K562 (cell line): ENCODE data around the gene SERAC1. TPM values are rescaled to one million over a fixed set of nuclear protein-coding genes. Genes with fewer than 3 reads are reported as not detected.

Experiments used
- CREBBP ChIP-seq: IDR thresholded peaks from one replicate; pipeline ENCODE4 v1.6.1; 2012; ENCODE audit warnings: low read depth, mild to moderate bottlenecking, control low read depth, inconsistent platforms, low read length
- DDX20 ChIP-seq: fragments of 450-650 bp; IDR thresholded peaks from 2 replicates; pipeline ENCODE4 v1.6.1; 2016; ENCODE audit warnings: missing genetic modification characterization, low read depth, mild to moderate bottlenecking, missing compliant biosample characterization, moderate library complexity
- DEAF1 ChIP-seq: fragments of 450-650 bp; formaldehyde crosslinking; IDR thresholded peaks from 2 replicates; pipeline ENCODE4 v1.4.0; 2020; ENCODE audit warnings: mild to moderate bottlenecking, moderate library complexity
- DIDO1 ChIP-seq: fragments of 450-650 bp; IDR thresholded peaks from 2 replicates; pipeline ENCODE4 v1.6.1; 2016; ENCODE audit warnings: low read depth, missing biosample characterization, missing genetic modification characterization
- ESRRA ChIP-seq: fragments of 450-650 bp; IDR thresholded peaks from 2 replicates; pipeline ENCODE4 v1.6.1; 2014; ENCODE audit warnings: low read depth, mild to moderate bottlenecking, moderate library complexity, borderline replicate concordance
- FOXK2 ChIP-seq, 2 experiments: fragments of 450-650 bp; IDR thresholded peaks in 1 of 2; conservative IDR thresholded peaks in 1 of 2; 2 replicates each; pipeline ENCODE4 v1.6.1; 2016; ENCODE audit warnings: low read depth in 2 of 2, mild to moderate bottlenecking in 1 of 2
- LCOR ChIP-seq: sonication (generic); formaldehyde crosslinking; IDR thresholded peaks from 2 replicates; pipeline ENCODE4 v1.8.0; 2022; ENCODE audit warnings: mild to moderate bottlenecking, missing genetic modification reagents
- MBD2 ChIP-seq: sonication (generic); IDR thresholded peaks from 2 replicates; pipeline ENCODE4 v1.6.1; 2016; ENCODE audit warnings: low read depth, borderline replicate concordance
- MXD1 ChIP-seq: fragments of 250-450 bp; sonication (Bioruptor Pico); IDR thresholded peaks from 2 replicates; pipeline ENCODE4 v1.8.0; 2021; ENCODE audit warnings: borderline replicate concordance, mild to moderate bottlenecking, moderate library complexity; ENCODE audit not compliant: poor library complexity, severe bottlenecking
- RAD21 ChIP-seq, 2 experiments: fragments of 250-450 bp in 1 of 2; fragments of 450-650 bp in 1 of 2; sonication (Bioruptor Pico) in 1 of 2; formaldehyde crosslinking in 1 of 2; IDR thresholded peaks in 1 of 2; conservative IDR thresholded peaks in 1 of 2; 2 replicates each; pipeline versions ENCODE4 v1.4.0 to v1.8.0; 2020 to 2022; ENCODE audit warnings: mild to moderate bottlenecking in 2 of 2, moderate library complexity in 1 of 2
- RBBP5 ChIP-seq: fragments of 200-600 bp; sonication (generic); IDR thresholded peaks from 2 replicates; pipeline ENCODE4 v1.6.1; 2012; ENCODE audit warnings: borderline replicate concordance, mild to moderate bottlenecking, low read length, control low read depth, inconsistent platforms; ENCODE audit not compliant: insufficient read depth, poor library complexity, severe bottlenecking
- RBM34 ChIP-seq: fragments of 200-400 bp; formaldehyde crosslinking; IDR thresholded peaks from 2 replicates; pipeline ENCODE4 v1.6.1; 2018; ENCODE audit warnings: low read length, borderline replicate concordance; ENCODE audit not compliant: insufficient read depth
- RCOR1 ChIP-seq, 2 experiments: IDR thresholded peaks; 2 replicates each; pipeline ENCODE4 v1.6.1; 2012; ENCODE audit warnings: low read depth in 2 of 2, low read length in 2 of 2, borderline replicate concordance in 1 of 2, improper control_type of control experiment in 1 of 2
- SP2 ChIP-seq: IDR thresholded peaks from 2 replicates; pipeline ENCODE4 v1.6.1; 2011; ENCODE audit warnings: mild to moderate bottlenecking, low read depth, low read length, moderate library complexity; ENCODE audit not compliant: poor library complexity, severe bottlenecking; ENCODE audit errors: extremely low read depth
- TBP ChIP-seq: optimal IDR thresholded peaks from 2 replicates; pipeline ENCODE3; 2011; ENCODE audit warnings: low read depth, low read length, improper control_type of control experiment
- TCF3 ChIP-seq: sonication (generic); formaldehyde crosslinking; IDR thresholded peaks from 2 replicates; pipeline ENCODE4 v1.4.0; 2020; ENCODE audit warnings: mild to moderate bottlenecking, missing genetic modification reagents
- TFAM ChIP-seq: fragments of 250-450 bp; sonication (Bioruptor Pico); conservative IDR thresholded peaks from 2 replicates; pipeline ENCODE4 v1.5.0; 2021; ENCODE audit warnings: mild to moderate bottlenecking, moderate library complexity
- TOE1 ChIP-seq, 2 experiments: fragments of 450-650 bp in 1 of 2; sonication (generic) in 1 of 2; formaldehyde crosslinking in 1 of 2; IDR thresholded peaks; 2 replicates each; pipeline versions ENCODE4 v1.7.1 to v1.8.0; 2016 to 2022; ENCODE audit warnings: borderline replicate concordance in 2 of 2, mild to moderate bottlenecking in 2 of 2, antibody characterized with exemption in 1 of 2, inconsistent platforms in 1 of 2, low read depth in 1 of 2, missing genetic modification reagents in 1 of 2, moderate library complexity in 1 of 2
- ZBTB9 ChIP-seq: fragments of 450-650 bp; formaldehyde crosslinking; IDR thresholded peaks from 2 replicates; pipeline ENCODE4 v1.4.0; 2020; ENCODE audit warnings: mild to moderate bottlenecking, moderate library complexity
- ZNF197 ChIP-seq: fragments of 200-800 bp; sonication (Bioruptor generic); IDR thresholded peaks from 2 replicates; pipeline ENCODE4 v1.6.1; 2016; ENCODE audit warnings: low read depth, missing genetic modification characterization, missing compliant biosample characterization
- ZNF644 ChIP-seq: fragments of 200-800 bp; sonication (Bioruptor generic); IDR thresholded peaks from 2 replicates; pipeline ENCODE4 v1.6.1; 2016; ENCODE audit warnings: low read depth, missing genetic modification characterization, missing compliant biosample characterization
- ZNF655 ChIP-seq: fragments of 250-450 bp; sonication (Bioruptor Pico); IDR thresholded peaks from 2 replicates; pipeline ENCODE4 v1.5.0; 2021
- ZSCAN29 ChIP-seq: fragments of 450-650 bp; IDR thresholded peaks from 2 replicates; pipeline ENCODE4 v1.6.1; 2017
- polyA plus RNA-seq, 8 experiments: library from polyadenylated mRNA; depleted of rRNA in 4 of 8; stranded (reverse) in 5 of 8; unstranded in 3 of 8; fragments of >200 nt; fragmentation: Nextera tagmentation in 2 of 8; fragmentation: Illumina TruSeq in 1 of 8; extraction: Ambion mirVana in 2 of 8; extraction: Trizol in 1 of 8; gene quantifications; 2 replicates each; pipeline versions ENCODE4 v1.2.1 to v1.2.3, GENCODE V29; 2011 to 2014; ENCODE audit warnings: inconsistent platforms in 1 of 8, missing spikeins in 1 of 8
- total RNA-seq, 7 experiments: library from RNA; depleted of rRNA in 6 of 7; stranded (reverse); fragments of >200 nt in 6 of 7; fragmentation: Illumina TruSeq in 2 of 7; extraction: Trizol in 2 of 7; gene quantifications; 2 replicates each; pipeline versions ENCODE4 v1.2.1 to v1.2.3, GENCODE V29; 2011 to 2021; ENCODE audit warnings: low replicate concordance in 1 of 7

SERAC1 gene
- total and polyA plus RNA-seq, 9 of the 15 experiments (the other 6 are each of a cell fraction or from before 2014, with no cell fraction given): 1.8 to 6.2 (median 2.8) TPM

- TF ChIP-seq ZNF655 (CRISPR knock-in tag) (no peak), RBBP5 (no peak), ZNF197 (CRISPR knock-in tag) (no peak), RAD21 (CRISPR knock-in tag; conservative IDR thresholded peaks at IDR 0.05 in 1 of 2, IDR thresholded peaks at IDR 0.05 in 1 of 2) (peak; percentile 67 to 83), MBD2 (no peak), LCOR (CRISPR knock-in tag) (no peak), MXD1 (no peak), TCF3 (CRISPR knock-in tag) (no peak), DDX20 (tag) (no peak), ESRRA (no peak), ZSCAN29 (no peak), ZBTB9 (no peak), DIDO1 (no peak), TBP (no peak), TOE1 (IDR thresholded peaks at IDR 0.05; ENCODE audit: borderline replicate concordance) (no peak), TOE1 (CRISPR knock-in tag; IDR thresholded peaks at IDR 0.05; ENCODE audit: borderline replicate concordance, low read depth) (0 out of 2 replicates have a peak, but pooled peaks have one; percentile 52), FOXK2 (conservative IDR thresholded peaks at IDR 0.05 in 1 of 2, IDR thresholded peaks at IDR 0.05 in 1 of 2; ENCODE audit: low read depth in 2 of 2) (no peak), RCOR1 (IDR thresholded peaks at IDR 0.05; ENCODE audit: borderline replicate concordance in 1 of 2, low read depth in 2 of 2, low read length in 2 of 2) (no peak), ZNF644 (tag) (no peak), SP2 (no peak), DEAF1 (CRISPR knock-in tag) (peak; percentile 35; the same call in 1 of the 2 replicates), TFAM (CRISPR knock-in tag) (no peak), RBM34 (no peak), CREBBP (no peak)
These were observed 36.1 kb downstream of the SERAC1 start (continued) for GRCh38 chr6:158131926-158132325.
